ENCODE data around the gene ASIC4. TPM values are rescaled to one million over a fixed set of nuclear protein-coding genes. Genes with fewer than 3 reads are reported as not detected.

ASIC4 gene
- total and polyA plus RNA-seq, 2 of the 4 experiments (the other 2 are of a cell fraction) = 0.10 TPM; not detected in 1

- Histone ChIP-seq H3K4me3 (ENCODE audit: insufficient read depth, low read depth, low read length) (no peak overlapping the region), H4K8ac (ENCODE audit: low read depth in 2 of 2, low read length in 2 of 2) (no peak overlapping the region; a peak in 1 of 4 replicates), H3K36me3 (ENCODE audit: control insufficient read depth, insufficient read depth, low read length) (peaks cover 26% of the 10 kb centered on the region), H3K4me1 (ENCODE audit: control insufficient read depth, insufficient read depth, low read length) (peaks cover 24% of the 10 kb centered on the region), H2AFZ (replicated peaks; ENCODE audit: low read length, poor library complexity) (no peak overlapping the region), H3K4ac (ENCODE audit: low read depth, low read length) (no peak overlapping the region), H3K9ac (ENCODE audit: low read depth, low read length) (peak overlapping the region; percentile 24), H4K91ac (ENCODE audit: insufficient read depth, low read depth, low read length) (peak overlapping the region; percentile 4; the same call in 1 of the 2 replicates), H3K27me3 (ENCODE audit: control insufficient read depth, insufficient read depth, low read length) (peaks cover 6% of the 10 kb centered on the region; the same call in 1 of the 2 replicates), H4K5ac (ENCODE audit: low read depth, low read length) (peak overlapping the region; percentile 13; the same call in 1 of the 2 replicates), H3K27ac (ENCODE audit: insufficient read depth, low read length) (peak overlapping the region; percentile 33), H3K18ac (ENCODE audit: low read depth, low read length) (no peak overlapping the region; the same call in 1 of the 2 replicates), H2BK120ac (ENCODE audit: low read depth, low read length) (no peak overlapping the region), H3K9me1 (ENCODE audit: insufficient read depth, low read length) (0 out of 2 replicates have a peak, but pooled peaks cover 2% of the 10 kb centered on the region), H4K20me1 (ENCODE audit: insufficient read depth, low read length) (peaks cover 27% of the 10 kb centered on the region), H2BK15ac (ENCODE audit: low read depth, low read length) (no peak overlapping the region), H2AK5ac (ENCODE audit: low read depth, low read length) (no peak overlapping the region), H2BK20ac (ENCODE audit: low read depth, low read length) (no peak overlapping the region), H3K9me3 (ENCODE audit: control insufficient read depth, insufficient read depth, low read length) (no peaks in the 10 kb centered on the region), H3K56ac (ENCODE audit: extremely low read depth, insufficient read depth, low read length) (no peak overlapping the region), H3K79me1 (ENCODE audit: low read depth in 1 of 2, low read length in 2 of 2) (peaks cover 6 to 38% of the 10 kb centered on the region in 2 experiments; a peak in 3 of 4 replicates), H3K23ac (ENCODE audit: low read depth, low read length) (no peak overlapping the region), H3K4me2 (ENCODE audit: low read depth, low read length) (no peak overlapping the region; the same call in 1 of the 2 replicates), H2AK9ac (replicated peaks; ENCODE audit: low read depth, low read length, poor library complexity) (peak overlapping the region; percentile 89), H2BK5ac (ENCODE audit: low read depth, low read length, poor library complexity, severe bottlenecking) (no peak overlapping the region), H3K14ac (replicated peaks; ENCODE audit: low read depth, low read length) (no peak overlapping the region)
- intact Hi-C loops (cut with micrococcal nuclease) = no loop called here
- ChIA-PET POLR2A (ENCODE audit: unreplicated experiment) (no interaction called here), CTCF (interaction anchor here (0.6 kb wide), 2 partner anchors 8 to 81 kb away, joined by 3 to 4 read pairs; no protein-coding TSS in a partner anchor)
- WGBS, 2 experiments (ENCODE audit: extremely low coverage in 2 of 2, insufficient read length in 1 of 2) = 81% methylated on average over 3 of the region's 15 CpGs; no CpG with 5 or more reads in 1 of the 2 experiments
- in situ Hi-C loops (cut with MboI; ENCODE audit: low sequenced_read_pairs) = no loop called here
- peak; percentile 20; the same call in 1 of the 2 replicates for TF ChIP-seq MAZ (IDR thresholded peaks at IDR 0.05; ENCODE audit: borderline replicate concordance, low read depth, low read length)
- no peak for TF ChIP-seq ELK1 (IDR thresholded peaks at IDR 0.05; ENCODE audit: borderline replicate concordance, low read depth, low read length)
- no peak for DNase-seq
- dilution Hi-C loops (cut with HindIII; ENCODE audit: low sequenced_read_pairs, unreplicated experiment) = no loop called here
- ATAC-seq (ENCODE audit: low read depth) = peak; percentile 16
- BruUV-seq (replicated peaks) = no TSS peak
Measured at GRCh38 chr2:219537657-219538488, 23.6 kb downstream of the ASIC4 start.
